GM23338 (cell line): ENCODE data around the gene USPL1.

Experiments
- CREB1 ChIP-seq: fragments of 250-450 bp; sonication (Bioruptor Pico); IDR thresholded peaks from 2 replicates; pipeline ENCODE4 v1.5.0; 2020; ENCODE audit warnings: low read depth, mild to moderate bottlenecking, moderate library complexity
- CTCF ChIP-seq, 2 experiments: fragments of 200-600 bp in 1 of 2; sonication (generic) in 1 of 2; conservative IDR thresholded peaks; 2 replicates each; pipeline versions ENCODE4 v1.5.1 to v1.6.1; 2016 to 2017; ENCODE audit warnings: antibody characterized with exemption in 2 of 2, low read depth in 2 of 2, mild to moderate bottlenecking in 2 of 2, moderate library complexity in 1 of 2
- EZH2 ChIP-seq: fragments of 200-600 bp; sonication (generic); IDR thresholded peaks from one replicate; pipeline ENCODE4 v1.8.0; 2017; ENCODE audit warnings: antibody characterized with exemption, mild to moderate bottlenecking, low read depth; ENCODE audit not compliant: unreplicated experiment
- POLR2AphosphoS5 ChIP-seq: IDR thresholded peaks from 2 replicates; pipeline ENCODE4 v1.6.1; 2016; ENCODE audit warnings: antibody characterized with exemption, low read depth
- ZNF331 ChIP-seq: fragments of 250-450 bp; sonication (Bioruptor Pico); IDR thresholded peaks from 2 replicates; pipeline ENCODE4 v1.5.0; 2020; ENCODE audit warnings: low read depth, mild to moderate bottlenecking, moderate library complexity

GRCh38 chr13:30654430-30654829 is 36.7 kb downstream of the USPL1 start:
- TF ChIP-seq CREB1 (CRISPR knock-in tag): no peak
- TF ChIP-seq CTCF (conservative IDR thresholded peaks at IDR 0.05; ENCODE audit: low read depth in 2 of 2): no peak
- no peak for TF ChIP-seq EZH2
- TF ChIP-seq POLR2AphosphoS5: no peak
- no peak for TF ChIP-seq ZNF331 (CRISPR knock-in tag)
